Measurements from ENCODE around the gene KIF26A.

KIF26A gene

DNA sequence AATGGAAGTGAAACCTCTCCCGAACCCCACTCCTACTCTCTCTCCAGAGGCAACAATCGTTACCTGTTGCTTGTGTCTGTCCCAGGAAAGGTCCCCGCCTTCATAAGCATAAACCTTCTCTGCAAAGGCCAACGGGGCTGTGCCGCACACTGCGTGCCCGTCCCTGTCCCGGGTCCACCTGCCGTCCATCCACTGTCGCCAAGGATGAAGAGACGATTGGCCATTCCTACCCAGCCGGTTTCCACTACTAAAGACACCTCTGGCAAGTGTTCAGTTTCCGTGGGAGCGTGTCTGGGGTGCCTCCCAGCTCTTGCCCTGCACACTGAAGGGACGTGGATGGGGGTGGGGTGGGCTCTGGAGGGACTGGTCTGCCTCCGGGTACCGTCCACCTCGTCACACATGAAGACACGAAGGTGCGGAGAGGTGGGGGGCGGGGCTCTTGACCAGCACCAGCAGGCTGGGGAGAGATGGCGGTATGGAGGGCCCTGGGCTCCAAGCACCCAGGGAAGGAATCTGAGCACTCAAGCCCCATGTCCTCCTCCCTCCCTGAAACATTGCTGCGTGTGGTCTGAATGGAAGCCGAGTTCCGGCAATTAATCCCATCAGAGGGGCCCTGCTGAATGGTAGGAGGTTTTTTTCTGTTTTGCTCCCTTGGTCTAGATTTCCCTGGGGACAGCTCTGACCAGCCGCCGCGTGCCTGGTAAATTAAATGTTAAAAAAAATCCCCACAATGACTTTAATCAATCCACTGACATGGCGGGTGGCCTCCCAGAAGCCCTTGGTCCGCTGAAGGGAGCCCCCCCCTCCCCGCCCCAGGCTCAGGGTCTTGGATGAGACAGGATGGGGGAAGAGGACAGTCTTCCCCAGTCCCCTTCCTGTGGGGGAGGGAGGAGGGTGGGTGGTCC, 4.1 kb upstream of the KIF26A start:
- no peaks in the 10 kb centered on the region for H3K36me3 ChIP-seq (ENCODE audit: control insufficient read depth in 2 of 2, insufficient read depth in 1 of 2, low read length in 2 of 2)
- TF ChIP-seq KLF9 (tag by site-specific recombination; IDR thresholded peaks at IDR 0.05; ENCODE audit: low read depth) (no peak), SCRT1 (tag by site-specific recombination; IDR thresholded peaks at IDR 0.05; ENCODE audit: borderline replicate concordance) (peak; percentile 39; the same call in 1 of the 2 replicates), IKZF3 (tag by site-specific recombination; IDR thresholded peaks at IDR 0.05) (no peak), SCRT2 (tag by site-specific recombination; IDR thresholded peaks at IDR 0.05) (peak; percentile 71)
- TF ChIP-seq, protein P1, sequence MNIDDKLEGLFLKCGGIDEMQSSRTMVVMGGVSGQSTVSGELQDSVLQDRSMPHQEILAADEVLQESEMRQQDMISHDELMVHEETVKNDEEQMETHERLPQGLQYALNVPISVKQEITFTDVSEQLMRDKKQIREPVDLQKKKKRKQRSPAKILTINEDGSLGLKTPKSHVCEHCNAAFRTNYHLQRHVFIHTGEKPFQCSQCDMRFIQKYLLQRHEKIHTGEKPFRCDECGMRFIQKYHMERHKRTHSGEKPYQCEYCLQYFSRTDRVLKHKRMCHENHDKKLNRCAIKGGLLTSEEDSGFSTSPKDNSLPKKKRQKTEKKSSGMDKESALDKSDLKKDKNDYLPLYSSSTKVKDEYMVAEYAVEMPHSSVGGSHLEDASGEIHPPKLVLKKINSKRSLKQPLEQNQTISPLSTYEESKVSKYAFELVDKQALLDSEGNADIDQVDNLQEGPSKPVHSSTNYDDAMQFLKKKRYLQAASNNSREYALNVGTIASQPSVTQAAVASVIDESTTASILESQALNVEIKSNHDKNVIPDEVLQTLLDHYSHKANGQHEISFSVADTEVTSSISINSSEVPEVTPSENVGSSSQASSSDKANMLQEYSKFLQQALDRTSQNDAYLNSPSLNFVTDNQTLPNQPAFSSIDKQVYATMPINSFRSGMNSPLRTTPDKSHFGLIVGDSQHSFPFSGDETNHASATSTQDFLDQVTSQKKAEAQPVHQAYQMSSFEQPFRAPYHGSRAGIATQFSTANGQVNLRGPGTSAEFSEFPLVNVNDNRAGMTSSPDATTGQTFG (tag by site-specific recombination; IDR thresholded peaks at IDR 0.05; ENCODE audit: borderline replicate concordance), result no peak
- ChIA-PET CTCF (interaction anchor here (0.7 to 1.1 kb wide), 4 partner anchors 13 to 450 kb away, joined by 3 to 4 read pairs (median 4); no protein-coding TSS in a partner anchor), POLR2A (no interaction called here)
- no peak overlapping the region for H3K4me3 ChIP-seq (ENCODE audit: low read depth, low read length)
- H3K9me3 ChIP-seq (ENCODE audit: control insufficient read depth, insufficient read depth, low read depth, low read length), result no peaks in the 10 kb centered on the region
- peaks cover 3% of the 10 kb centered on the region for H3K4me1 ChIP-seq (ENCODE audit: control insufficient read depth, insufficient read depth, low read length)
- H3K27ac ChIP-seq (ENCODE audit: extremely low read depth, low read depth, low read length), result no peak overlapping the region

GRCh38 chr14:104135121-104135903, 3.1 kb upstream of the KIF26A start:
- H3K36me3 ChIP-seq (ENCODE audit: control insufficient read depth in 2 of 2, insufficient read depth in 1 of 2, low read length in 2 of 2), result no peaks in the 10 kb centered on the region
- CTCF ChIA-PET, result interaction anchor here (0.7 to 0.9 kb wide), 3 partner anchors 165 to 449 kb away, joined by 3 to 4 read pairs (median 4); no protein-coding TSS in a partner anchor
- H3K4me3 ChIP-seq (ENCODE audit: low read depth, low read length), result no peak overlapping the region
- H3K27ac ChIP-seq (ENCODE audit: extremely low read depth, low read depth, low read length), result no peak overlapping the region
- POLR2A ChIA-PET, result no interaction called here
- no peaks in the 10 kb centered on the region for H3K9me3 ChIP-seq (ENCODE audit: control insufficient read depth, insufficient read depth, low read depth, low read length)
- peaks cover 7% of the 10 kb centered on the region for H3K4me1 ChIP-seq (ENCODE audit: control insufficient read depth, insufficient read depth, low read length)
- TF ChIP-seq ZNF549 (tag by site-specific recombination; IDR thresholded peaks at IDR 0.05) (no peak), ZNF10 (tag by site-specific recombination; IDR thresholded peaks at IDR 0.05) (no peak), ZIC2 (tag by site-specific recombination; IDR thresholded peaks at IDR 0.05) (0 out of 2 replicates have a peak, but pooled peaks have one; percentile 7), ZNF121 (tag by site-specific recombination; IDR thresholded peaks at IDR 0.05) (no peak), KLF9 (tag by site-specific recombination; IDR thresholded peaks at IDR 0.05; ENCODE audit: low read depth) (peak; percentile 24; the same call in 1 of the 2 replicates), KLF16 (tag by site-specific recombination; IDR thresholded peaks at IDR 0.05) (0 out of 2 replicates have a peak, but pooled peaks have one; percentile 28), ZSCAN18 (tag by site-specific recombination; IDR thresholded peaks at IDR 0.05) (no peak), GLIS1 (tag by site-specific recombination; IDR thresholded peaks at IDR 0.05) (peak; percentile 69), ZNF280D (tag by site-specific recombination; IDR thresholded peaks at IDR 0.05) (no peak), ZNF560 (tag by site-specific recombination; IDR thresholded peaks at IDR 0.05; ENCODE audit: borderline replicate concordance) (peak; percentile 58; the same call in 1 of the 2 replicates), BCL11B (tag by site-specific recombination; IDR thresholded peaks at IDR 0.05; ENCODE audit: low read depth) (no peak), ZBTB17 (tag by site-specific recombination; IDR thresholded peaks at IDR 0.05) (peak; percentile 93), ZNF335 (tag by site-specific recombination; conservative IDR thresholded peaks at IDR 0.05) (peak; percentile 71), ZNF292 (tag by site-specific recombination; IDR thresholded peaks at IDR 0.05; ENCODE audit: borderline replicate concordance, low read depth) (no peak), ZBTB1 (tag by site-specific recombination; IDR thresholded peaks at IDR 0.05) (no peak), ZNF600 (tag by site-specific recombination; IDR thresholded peaks at IDR 0.05) (peak; percentile 78)
- TF ChIP-seq, protein P2, sequence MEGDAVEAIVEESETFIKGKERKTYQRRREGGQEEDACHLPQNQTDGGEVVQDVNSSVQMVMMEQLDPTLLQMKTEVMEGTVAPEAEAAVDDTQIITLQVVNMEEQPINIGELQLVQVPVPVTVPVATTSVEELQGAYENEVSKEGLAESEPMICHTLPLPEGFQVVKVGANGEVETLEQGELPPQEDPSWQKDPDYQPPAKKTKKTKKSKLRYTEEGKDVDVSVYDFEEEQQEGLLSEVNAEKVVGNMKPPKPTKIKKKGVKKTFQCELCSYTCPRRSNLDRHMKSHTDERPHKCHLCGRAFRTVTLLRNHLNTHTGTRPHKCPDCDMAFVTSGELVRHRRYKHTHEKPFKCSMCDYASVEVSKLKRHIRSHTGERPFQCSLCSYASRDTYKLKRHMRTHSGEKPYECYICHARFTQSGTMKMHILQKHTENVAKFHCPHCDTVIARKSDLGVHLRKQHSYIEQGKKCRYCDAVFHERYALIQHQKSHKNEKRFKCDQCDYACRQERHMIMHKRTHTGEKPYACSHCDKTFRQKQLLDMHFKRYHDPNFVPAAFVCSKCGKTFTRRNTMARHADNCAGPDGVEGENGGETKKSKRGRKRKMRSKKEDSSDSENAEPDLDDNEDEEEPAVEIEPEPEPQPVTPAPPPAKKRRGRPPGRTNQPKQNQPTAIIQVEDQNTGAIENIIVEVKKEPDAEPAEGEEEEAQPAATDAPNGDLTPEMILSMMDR (tag by site-specific recombination; IDR thresholded peaks at IDR 0.05), result peak; percentile 54; the same call in 1 of the 2 replicates

Data from HEK293 (cell line).